ENCODE data around the gene CAPN15.

Gene CAPN15

GRCh38 chr16:580141-580945 lies 52.8 kb downstream of the CAPN15 start:
- no peak for DNase-seq

DNA sequence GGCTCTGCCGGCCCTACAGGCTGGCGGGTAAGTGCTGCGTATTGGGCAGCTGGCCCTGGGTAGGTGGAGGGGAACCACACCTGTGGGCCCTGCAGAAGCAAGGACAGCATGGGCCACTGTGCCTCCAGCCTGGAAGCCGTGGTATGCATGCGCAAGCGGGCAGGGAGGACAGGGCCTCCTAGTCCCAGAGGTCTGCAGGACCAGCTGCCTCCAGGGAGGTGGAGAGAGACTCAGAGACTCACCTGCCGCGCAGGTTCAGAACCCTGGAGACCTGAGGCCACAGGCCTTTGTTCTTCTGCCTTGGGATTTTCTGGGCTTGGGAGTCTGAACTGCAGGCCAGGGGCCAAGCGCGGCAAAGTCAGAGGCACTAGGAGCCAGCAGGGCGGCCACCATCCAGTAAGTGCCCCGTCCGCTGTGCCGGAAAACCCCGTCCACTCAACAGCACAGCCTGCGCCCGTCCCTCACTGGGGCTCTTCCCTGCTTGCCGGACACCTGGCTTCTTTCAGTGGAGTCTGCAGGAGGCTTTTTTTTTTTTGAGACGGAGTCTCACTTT lies 53.5 kb downstream of the CAPN15 start:
- no peak for DNase-seq

DNA sequence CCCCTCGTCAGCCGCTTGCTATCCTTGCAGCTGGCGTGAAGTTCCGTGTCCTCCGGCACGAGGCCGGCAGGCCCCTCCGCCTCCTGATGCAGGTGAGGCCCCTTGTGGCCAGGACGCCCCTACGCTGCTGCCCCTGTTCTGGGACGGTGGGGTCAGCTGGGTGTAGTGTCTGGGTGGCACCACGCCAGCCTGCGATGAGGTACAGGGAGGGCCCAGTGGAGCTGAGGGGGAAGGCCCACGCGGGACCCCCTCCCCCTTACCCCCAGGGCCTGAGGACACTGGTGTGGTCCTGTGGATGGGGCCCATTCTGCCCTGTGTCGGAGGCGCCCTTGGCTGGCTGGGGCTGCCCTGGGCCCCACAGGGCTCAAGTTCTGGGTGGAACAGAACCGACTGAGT lies 54.7 kb downstream of the CAPN15 start:
- no peak for DNase-seq

GRCh38 chr16:582614-583331 lies 55.3 kb downstream of the CAPN15 start:
- DNase-seq: no peak

DNA sequence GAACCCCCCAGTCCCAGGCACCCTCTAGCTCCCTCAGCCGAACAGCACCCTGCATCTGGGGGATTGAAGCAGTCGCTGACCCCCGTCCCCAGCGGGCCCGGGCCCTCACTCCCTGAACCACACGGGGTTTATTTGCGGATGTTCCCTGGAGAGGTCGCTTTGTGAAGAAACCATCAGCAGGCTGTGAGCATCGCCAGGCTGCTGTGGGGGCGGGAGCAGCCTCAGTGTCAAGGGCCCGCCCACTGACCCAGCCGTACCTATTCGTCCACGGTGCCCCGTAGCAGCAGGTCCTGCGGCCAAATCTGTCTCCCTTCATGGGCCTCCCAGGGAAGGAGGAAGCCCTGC lies 55.9 kb downstream of the CAPN15 start:
- peak; percentile 42 for DNase-seq

GRCh38 chr16:583815-584591 lies 56.5 kb downstream of the CAPN15 start:
- DNase-seq: peak; percentile 63

DNA sequence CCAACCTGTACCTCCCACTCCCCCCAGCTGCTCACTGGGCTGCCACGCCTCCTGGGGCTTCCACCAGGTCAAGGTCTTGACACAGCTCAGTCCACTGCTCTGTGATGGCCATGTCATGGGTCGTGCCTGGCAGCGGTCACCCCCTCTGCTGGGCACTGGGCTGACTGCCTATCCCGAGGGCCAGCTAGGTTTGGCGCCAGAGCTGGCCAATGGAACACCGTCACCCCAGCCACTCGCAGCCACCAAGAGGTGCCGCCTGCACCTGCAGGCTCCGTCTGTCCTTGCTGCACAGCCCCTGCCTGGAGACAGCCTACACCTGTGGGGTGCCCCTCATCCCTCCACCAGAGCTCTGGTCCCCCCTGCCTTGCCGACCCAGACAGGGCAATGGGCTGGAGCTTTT lies 57.8 kb downstream of the CAPN15 start:
- DNase-seq: no peak

DNA sequence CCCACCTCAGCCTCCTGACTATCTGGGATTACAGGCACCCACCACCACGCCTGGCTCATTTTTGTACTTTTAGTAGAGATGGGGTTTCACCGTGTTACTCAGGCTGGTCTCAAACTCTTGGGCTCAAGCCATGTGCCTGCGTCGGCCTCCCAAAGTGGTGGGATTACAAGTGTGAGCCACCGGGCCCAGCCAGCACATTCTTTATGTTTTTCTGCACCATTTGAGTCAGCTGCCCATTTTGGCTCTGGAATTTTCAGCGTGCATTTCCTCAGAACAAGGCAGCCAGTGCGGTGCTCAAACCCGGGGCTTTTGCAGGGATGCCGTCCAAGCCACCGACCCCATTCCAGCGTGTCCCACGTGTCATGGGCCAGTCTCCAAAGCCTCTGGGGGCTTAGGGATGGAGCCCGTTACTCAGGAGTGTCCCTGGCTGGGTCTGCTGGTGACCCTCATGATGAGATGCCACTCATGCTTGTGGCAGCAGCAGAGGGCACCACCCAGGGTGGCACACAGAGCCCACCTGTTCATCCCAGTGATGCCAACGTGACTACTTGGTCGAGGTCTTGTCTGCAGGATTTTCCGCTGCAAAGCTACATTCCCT lies 58.6 kb downstream of the CAPN15 start:
- DNase-seq: no peak

DNA sequence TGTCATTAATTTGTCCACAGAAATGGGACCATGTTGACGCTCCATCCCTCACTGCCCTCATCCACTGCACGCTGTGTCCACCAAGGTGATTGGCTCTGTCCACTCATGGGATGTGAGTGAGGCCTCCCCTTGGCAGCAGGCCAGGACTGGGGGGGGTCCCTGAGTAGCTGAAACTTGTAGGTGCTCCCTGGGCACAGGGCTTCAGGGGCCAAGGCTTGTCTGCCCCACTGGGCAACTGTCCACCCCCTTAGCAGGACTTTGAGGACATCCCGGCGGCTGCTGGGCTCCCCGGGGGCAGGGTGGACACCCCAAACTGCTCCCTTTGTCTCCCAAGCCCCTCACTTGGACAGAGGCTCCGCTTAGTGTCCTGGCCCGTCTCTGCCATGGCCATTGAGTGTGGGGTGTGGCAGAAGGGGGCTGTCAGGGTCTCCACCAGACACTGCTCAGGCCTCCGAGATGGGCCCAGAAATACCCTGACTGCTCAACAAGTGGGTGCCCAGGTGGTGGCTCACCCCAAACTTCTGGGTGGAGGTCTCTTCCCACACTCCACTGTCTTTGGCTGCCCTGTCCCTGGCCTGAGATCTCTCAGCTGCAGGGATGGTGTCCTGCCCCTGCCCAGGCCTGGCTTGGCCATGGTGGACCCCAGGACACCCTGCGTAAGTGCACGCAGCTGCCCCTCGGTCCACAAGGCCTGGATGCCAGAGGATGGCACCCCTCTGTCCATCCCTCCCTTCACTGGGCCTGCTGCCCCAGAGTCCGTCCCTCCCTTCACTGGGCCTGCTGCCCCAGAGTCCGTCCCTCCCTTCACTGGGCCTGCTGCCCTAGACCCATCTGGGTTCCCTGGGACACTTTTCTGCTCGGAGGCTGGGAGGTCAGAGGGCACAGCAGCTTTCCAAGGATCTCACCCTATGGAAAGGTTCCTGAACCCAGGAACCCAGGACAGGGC lies 59.4 kb downstream of the CAPN15 start:
- no peak for DNase-seq

DNA sequence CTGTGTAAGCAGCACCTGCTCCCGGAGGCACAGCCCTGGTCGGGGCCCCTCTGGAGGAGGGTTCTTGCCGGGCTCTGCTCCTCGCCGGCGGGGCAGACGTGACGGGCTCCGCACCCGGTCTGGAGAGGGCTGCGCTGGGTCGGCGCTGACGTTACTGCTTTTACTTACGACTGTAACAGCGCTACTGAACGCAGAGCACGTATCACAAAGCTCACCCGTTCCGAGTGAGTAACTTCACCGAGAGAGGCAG lies 61.1 kb downstream of the CAPN15 start:
- DNase-seq: no peak

DNA sequence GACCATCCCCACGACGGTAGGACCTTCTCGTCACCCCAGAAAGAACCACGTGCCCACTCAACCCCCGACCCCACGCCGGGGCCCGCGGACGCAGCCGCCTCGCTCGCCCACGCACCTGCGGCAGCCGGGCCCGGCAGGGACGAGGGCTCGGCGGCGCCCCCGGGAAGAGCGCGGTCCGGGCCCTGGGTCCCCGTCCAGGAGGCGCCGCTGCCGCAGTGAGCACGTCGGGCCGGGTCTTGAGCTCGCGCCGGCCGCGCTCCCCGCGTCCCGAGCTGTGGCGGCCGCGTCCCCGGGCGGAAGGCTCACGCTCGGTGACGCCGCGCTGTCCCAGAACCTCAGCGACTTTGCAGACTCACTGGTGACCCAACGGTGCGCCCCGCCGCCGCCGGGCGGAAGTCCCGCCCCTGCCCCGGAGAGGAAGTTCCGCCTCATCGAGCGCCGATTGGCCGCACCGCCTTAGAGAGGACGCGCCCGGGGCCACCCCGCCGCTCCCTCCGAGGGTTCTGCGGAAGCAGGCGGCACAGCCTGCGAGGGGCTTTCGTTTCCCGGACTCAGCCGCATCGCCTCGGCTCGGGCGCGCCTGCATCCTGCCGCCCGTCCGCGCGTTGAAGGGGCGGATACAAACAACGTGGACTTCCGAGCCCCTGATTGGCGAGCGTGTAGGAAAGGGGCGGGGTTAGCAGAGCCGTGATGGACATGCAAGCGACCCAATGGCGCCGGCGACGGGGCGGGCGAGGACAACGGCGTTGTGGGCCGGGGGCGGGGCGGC lies 61.6 kb downstream of the CAPN15 start:
- peak; percentile 89 for DNase-seq

GRCh38 chr16:589658-590187 lies 62.2 kb downstream of the CAPN15 start, which contains the start of gene RAB40C:
Gene RAB40C (plus strand): TSS chr16:590066. CDS start chr16:590292, 226 bp downstream.
- DNase-seq: peak; percentile 97

GRCh38 chr16:590188-590814 lies 62.8 kb downstream of the CAPN15 start:
- DNase-seq: no peak

- no peak for DNase-seq
Observed at GRCh38 chr16:590815-591200, 63.3 kb downstream of the CAPN15 start.

DNA sequence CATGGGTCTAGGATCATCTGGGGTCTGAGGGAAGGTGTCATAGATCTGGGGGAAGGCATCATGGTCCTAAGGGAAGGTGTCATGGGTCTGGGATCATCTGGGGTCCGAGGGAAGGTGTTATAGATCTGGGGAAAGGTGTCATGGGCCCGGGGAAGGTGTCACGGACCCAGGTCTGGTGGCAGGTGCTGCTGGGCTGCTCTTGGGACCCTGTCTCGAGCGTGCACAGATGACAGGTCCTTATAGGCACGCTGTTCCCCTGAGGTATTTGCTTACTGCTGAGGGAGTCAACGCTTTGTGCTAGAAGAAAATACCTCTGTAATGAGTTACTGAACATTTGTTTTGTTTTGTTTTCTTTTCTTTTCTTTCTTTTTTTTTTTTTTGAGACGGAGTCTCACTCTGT lies 63.7 kb downstream of the CAPN15 start:
- DNase-seq: no peak

DNA sequence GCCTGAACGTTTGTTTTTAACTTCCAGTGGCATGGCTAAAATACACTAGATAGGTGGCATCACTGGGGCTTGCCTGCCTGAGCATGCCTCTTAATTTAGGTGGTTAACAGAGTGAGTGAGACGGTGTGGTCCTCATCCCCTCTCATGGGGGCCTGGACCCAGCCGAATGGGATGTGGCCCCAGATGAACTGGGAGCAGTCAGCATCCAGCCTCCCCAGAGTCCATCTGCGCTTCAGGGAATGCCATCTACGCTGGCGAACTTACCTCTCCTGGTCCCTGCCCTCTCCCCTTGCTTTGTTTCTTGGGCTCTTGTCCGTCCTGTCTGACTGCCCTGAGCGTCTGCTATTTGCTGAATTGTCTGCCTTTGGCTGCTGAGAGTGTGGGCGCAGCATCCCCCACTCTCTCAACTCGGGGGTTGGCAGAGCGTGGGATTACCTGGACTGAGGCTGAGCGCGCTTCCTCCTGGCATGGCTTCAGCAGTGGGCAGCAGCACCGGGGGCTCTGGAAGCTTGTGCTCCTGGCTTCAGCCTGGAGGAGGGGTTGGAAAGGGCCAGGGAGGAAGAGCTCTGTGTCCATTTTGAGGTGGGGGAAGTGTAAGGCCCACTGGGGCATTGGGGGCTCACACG lies 64.5 kb downstream of the CAPN15 start:
- DNase-seq: no peak

GRCh38 chr16:592518-593306 lies 65.2 kb downstream of the CAPN15 start:
- DNase-seq: peak; percentile 64

DNA sequence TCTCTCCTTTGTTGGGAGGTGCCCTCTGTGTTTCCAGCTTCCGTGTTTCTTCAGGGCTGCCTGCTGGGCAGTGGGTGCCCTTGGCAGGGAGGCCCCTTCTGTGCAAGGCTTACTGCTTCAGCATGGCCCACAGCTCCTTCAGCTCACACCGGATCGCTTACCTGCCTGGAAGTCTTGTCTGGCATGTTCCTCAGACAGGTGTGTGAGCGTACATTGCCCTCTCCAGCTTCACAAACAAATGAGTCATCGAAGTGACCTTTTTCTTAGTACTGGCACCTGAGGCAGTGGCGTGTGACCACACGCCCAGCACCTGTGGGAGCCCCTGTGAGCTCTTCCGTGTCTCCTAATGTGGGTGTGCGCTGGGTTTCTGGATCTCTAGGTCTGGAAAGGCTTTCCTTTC lies 65.9 kb downstream of the CAPN15 start:
- DNase-seq: no peak

DNA sequence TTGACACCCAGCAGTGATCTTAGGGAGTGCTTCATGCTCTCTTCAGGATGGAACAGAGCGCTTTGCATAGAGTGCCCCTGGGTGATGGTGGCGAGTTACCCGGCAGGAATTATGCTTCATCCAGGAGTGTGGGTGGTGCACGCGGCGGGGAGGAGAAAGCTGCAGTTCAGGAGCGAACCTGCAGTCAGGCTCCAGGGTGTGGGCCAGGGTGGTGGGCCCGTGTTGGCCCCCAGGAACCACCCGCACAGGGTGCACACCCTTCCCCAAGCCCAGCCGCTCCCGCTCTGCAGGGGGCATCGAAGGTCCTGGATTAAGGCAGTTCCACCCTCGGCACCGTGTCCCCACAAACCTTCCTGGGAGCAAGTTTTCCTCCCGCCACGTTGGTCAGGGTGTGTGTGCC lies 66.3 kb downstream of the CAPN15 start:
- DNase-seq: no peak
